ENCODE measurements around the gene KRTAP1-1.

The KRTAP1-1 gene

GRCh38 chr17:40995116-40995515, 46.1 kb downstream of the KRTAP1-1 start:
- no peak for TF ChIP-seq CTCF (IDR thresholded peaks at IDR 0.05; ENCODE audit: poor library complexity, severe bottlenecking)
- no peak overlapping the region for H3K4me3 ChIP-seq (ENCODE audit: severe bottlenecking)
- no peaks in the 10 kb centered on the region for H3K36me3 ChIP-seq (ENCODE audit: low read depth)
- H3K27ac ChIP-seq (ENCODE audit: poor library complexity, severe bottlenecking), result no peak overlapping the region
- H3K4me1 ChIP-seq (ENCODE audit: insufficient read depth, poor library complexity, severe bottlenecking), result peaks cover 2% of the 10 kb centered on the region
- ATAC-seq (ENCODE audit: low read depth) (no peak), DNase-seq (ENCODE audit: low spot score) (no peak)
- no peaks in the 10 kb centered on the region for H3K9me3 ChIP-seq (ENCODE audit: severe bottlenecking)
- no peaks in the 10 kb centered on the region for H3K27me3 ChIP-seq (ENCODE audit: insufficient read depth, poor library complexity, severe bottlenecking)

GRCh38 chr17:40993839-40994238, 47.4 kb downstream of the KRTAP1-1 start, which contains the start of gene KRTAP3-3:
Gene KRTAP3-3, minus strand, starts transcription at chr17:40994164. Its CDS starts 67 bp downstream, at chr17:40994097.
- Histone ChIP-seq H3K27ac (ENCODE audit: poor library complexity, severe bottlenecking) (no peak within 1 kb of the TSS), H3K9me3 (ENCODE audit: severe bottlenecking) (no peaks in the 10 kb centered on the region), H3K36me3 (ENCODE audit: low read depth) (no peaks in the 10 kb centered on the region), H3K4me3 (ENCODE audit: severe bottlenecking) (no peak within 1 kb of the TSS), H3K4me1 (ENCODE audit: insufficient read depth, poor library complexity, severe bottlenecking) (no peaks in the 10 kb centered on the region), H3K27me3 (ENCODE audit: insufficient read depth, poor library complexity, severe bottlenecking) (no peaks in the 10 kb centered on the region)
- DNase-seq (ENCODE audit: low spot score), result no peak
- no peak for TF ChIP-seq CTCF (IDR thresholded peaks at IDR 0.05; ENCODE audit: poor library complexity, severe bottlenecking)
- ATAC-seq (ENCODE audit: low read depth), result no peak

- ATAC-seq (ENCODE audit: low read depth) (no peak), DNase-seq (ENCODE audit: low spot score) (no peak)
- TF ChIP-seq CTCF (IDR thresholded peaks at IDR 0.05; ENCODE audit: poor library complexity, severe bottlenecking), result no peak
Observed at GRCh38 chr17:40993084-40993483, 48.2 kb downstream of the KRTAP1-1 start.

GRCh38 chr17:40992666-40993065, 48.6 kb downstream of the KRTAP1-1 start:
- Histone ChIP-seq H3K9me3 (ENCODE audit: severe bottlenecking) (no peaks in the 10 kb centered on the region), H3K4me1 (ENCODE audit: insufficient read depth, poor library complexity, severe bottlenecking) (no peaks in the 10 kb centered on the region), H3K27me3 (ENCODE audit: insufficient read depth, poor library complexity, severe bottlenecking) (no peaks in the 10 kb centered on the region), H3K4me3 (ENCODE audit: severe bottlenecking) (no peak overlapping the region), H3K27ac (ENCODE audit: poor library complexity, severe bottlenecking) (no peak overlapping the region), H3K36me3 (ENCODE audit: low read depth) (no peaks in the 10 kb centered on the region)
- DNase-seq (ENCODE audit: low spot score) (no peak), ATAC-seq (ENCODE audit: low read depth) (no peak)
- no peak for TF ChIP-seq CTCF (IDR thresholded peaks at IDR 0.05; ENCODE audit: poor library complexity, severe bottlenecking)

More at GRCh38 chr17:40993084-40993483, 48.2 kb downstream of the KRTAP1-1 start:
- no peaks in the 10 kb centered on the region for H3K9me3 ChIP-seq (ENCODE audit: severe bottlenecking)
- no peak overlapping the region for H3K27ac ChIP-seq (ENCODE audit: poor library complexity, severe bottlenecking)
- no peak overlapping the region for H3K4me3 ChIP-seq (ENCODE audit: severe bottlenecking)
- H3K36me3 ChIP-seq (ENCODE audit: low read depth), result no peaks in the 10 kb centered on the region
- no peaks in the 10 kb centered on the region for H3K4me1 ChIP-seq (ENCODE audit: insufficient read depth, poor library complexity, severe bottlenecking)
- H3K27me3 ChIP-seq (ENCODE audit: insufficient read depth, poor library complexity, severe bottlenecking), result no peaks in the 10 kb centered on the region
